Skin of body (tissue), 2 donors: Measurements from ENCODE around the gene ASIC1. TPM values are rescaled to one million over a fixed set of nuclear protein-coding genes. Genes with fewer than 3 reads are reported as not detected.

Experiments used
- DNase-seq: peaks from one replicate; lab custom pipeline; 2025; lab: John Stamatoyannopoulos, UW
- total RNA-seq: library from RNA; depleted of rRNA; stranded (reverse); fragments of >200 nt; gene quantifications from one replicate; pipeline ENCODE4 v1.2.3, GENCODE V29; 2014

The ASIC1 gene
- total RNA-seq, 1 donor from 2014 or later, result 4.0 TPM

- DNase-seq, result no peak
Observed at GRCh38 chr12:50106907-50107306, 49.5 kb downstream of the ASIC1 start.

DNA sequence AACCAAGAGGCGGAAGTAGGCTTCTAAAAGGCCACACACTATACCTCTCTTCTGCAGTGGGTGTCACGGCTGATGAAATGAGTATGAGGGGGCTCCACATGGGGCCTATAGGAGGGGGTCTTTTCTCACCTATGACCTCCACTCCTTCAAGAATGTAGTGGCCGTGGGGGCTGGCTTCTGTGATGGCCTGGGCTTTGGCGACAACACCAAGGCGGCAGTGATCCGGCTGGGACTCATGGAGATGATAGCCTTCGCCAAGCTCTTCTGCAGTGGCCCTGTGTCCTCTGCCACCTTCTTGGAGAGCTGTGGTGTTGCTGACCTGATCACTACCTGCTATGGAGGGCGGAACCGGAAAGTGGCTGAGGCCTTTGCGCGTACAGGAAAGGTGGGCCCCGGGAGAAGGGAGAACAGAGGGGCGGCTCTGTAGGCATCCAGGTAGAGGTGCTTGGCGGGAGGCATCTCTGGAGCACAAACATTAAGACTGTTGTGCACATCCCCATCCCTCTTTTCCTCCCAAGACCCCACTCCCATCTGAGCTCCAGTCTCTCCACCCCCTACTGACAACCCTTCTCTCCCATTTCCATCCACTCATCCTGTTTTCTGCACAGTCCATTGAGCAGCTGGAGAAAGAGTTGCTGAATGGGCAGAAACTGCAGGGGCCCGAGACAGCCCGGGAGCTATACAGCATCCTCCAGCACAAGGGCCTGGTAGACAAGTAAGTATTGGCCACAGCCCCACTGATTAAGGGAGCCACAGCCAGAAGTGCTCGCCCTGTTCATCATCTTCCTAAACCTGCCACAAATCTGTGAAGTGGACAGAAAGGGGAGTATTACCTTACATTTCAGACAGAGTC lies 50.2 kb downstream of the ASIC1 start:
- DNase-seq, result no peak

- no peak for DNase-seq
Observed at GRCh38 chr12:50109319-50109718, 51.9 kb downstream of the ASIC1 start.

- no peak for DNase-seq
Observed at GRCh38 chr12:50110127-50110761, 52.8 kb downstream of the ASIC1 start.

- DNase-seq, result peak; percentile 29
Observed at GRCh38 chr12:50110762-50111351, 53.5 kb downstream of the ASIC1 start.

- no peak for DNase-seq
Observed at GRCh38 chr12:50111395-50111692, 53.9 kb downstream of the ASIC1 start.

- DNase-seq, result peak; percentile 99
Observed at GRCh38 chr12:50111693-50112455, 54.5 kb downstream of the ASIC1 start, which contains the start of gene COX14. COX14 (plus strand) TSS chr12:50112236; CDS start chr12:50120044, 7,808 bp downstream.

- peak; percentile 54 for DNase-seq
Observed at GRCh38 chr12:50112456-50113218, 55.2 kb downstream of the ASIC1 start.

DNA sequence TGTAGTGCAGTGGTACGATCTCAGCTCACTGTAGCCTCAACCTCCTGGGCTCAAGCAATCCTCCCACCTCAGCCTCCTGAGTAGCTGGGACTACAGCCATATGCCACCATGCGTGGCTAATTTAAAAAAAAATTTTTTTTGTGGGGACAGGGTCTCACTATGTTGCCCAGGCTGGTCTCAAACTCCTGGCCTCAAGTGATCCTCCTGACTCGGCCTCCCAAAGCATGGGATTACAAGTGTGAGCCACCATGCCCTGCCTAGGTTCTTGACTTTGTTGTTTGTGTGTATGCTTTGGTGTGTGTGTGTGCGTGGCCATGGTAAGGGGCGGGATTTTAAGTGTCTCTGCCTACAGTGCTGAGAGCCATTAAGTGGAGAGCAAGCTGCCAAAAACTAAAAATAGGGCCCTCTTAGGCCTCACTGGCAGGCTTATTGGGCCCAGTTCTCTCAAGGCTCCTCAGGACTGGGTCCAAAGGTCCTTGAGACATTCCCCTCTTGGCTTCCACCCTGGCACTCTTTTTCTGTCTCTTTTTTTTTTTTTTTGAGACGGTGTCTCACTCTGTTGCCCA lies 59.7 kb downstream of the ASIC1 start:
- no peak for DNase-seq

- no peak for DNase-seq
Observed at GRCh38 chr12:50119387-50119786, 62.0 kb downstream of the ASIC1 start.

DNA sequence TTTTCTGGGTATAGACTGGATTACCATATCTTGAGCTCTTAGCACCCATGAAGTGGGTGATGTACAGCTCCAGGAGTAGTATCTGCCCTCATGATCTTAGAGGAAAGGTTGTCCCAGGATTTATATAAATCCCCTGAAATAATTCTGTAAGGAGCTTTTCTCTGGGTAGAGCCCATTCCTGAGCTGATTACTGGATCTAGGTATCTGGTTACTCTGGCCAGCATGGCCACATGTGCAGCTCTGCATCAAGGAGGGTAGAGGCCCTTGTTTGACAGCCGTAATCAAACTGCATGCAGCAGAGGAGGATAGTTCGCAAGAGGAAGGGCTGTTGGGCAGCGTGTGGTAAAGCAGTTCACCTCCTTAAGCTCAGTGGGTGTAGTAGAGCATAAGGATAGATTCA lies 63.1 kb downstream of the ASIC1 start:
- DNase-seq, result no peak

- no peak for DNase-seq
Observed at GRCh38 chr12:50120953-50121352, 63.6 kb downstream of the ASIC1 start.

DNA sequence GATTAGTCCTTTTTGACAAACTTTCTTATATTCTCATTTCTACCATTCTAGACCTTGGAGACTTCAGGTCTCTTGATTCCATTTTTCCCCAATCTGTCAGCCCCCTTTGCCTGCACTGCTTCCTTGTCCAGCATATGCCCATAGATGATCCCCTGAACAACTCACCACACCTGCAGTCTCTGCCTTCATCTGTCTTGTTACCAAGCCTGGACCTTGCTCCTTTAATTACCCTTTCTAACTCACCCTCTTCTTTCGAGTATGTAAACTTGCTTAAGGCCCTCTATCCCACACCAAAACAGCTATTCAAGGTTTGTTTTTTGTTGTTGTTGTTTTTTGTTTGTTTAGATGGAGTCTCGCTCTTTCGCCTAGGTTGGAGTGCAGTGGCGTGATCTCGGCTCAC lies 64.2 kb downstream of the ASIC1 start:
- DNase-seq, result no peak

GRCh38 chr12:50123203-50123602 lies 65.8 kb downstream of the ASIC1 start:
- no peak for DNase-seq

DNA sequence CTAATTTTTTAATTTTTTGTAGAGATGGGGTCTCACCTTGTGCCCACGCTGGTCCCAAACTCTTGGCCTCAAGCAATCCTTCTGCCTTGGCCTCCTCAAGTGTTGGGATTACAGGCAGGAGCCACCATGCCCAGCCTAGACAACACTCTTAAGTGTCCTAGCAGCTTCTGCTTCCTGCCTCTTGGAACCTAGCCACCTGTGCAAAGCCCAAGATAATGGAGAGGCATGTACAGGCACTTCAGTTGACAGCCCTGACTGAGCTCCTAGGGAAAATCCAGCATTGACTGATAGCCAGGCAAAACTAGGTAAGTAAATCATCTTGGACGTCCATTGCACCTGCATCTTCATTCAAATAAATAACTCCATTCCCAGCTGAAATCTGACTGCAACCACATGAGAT lies 70.2 kb downstream of the ASIC1 start:
- no peak for DNase-seq

DNA sequence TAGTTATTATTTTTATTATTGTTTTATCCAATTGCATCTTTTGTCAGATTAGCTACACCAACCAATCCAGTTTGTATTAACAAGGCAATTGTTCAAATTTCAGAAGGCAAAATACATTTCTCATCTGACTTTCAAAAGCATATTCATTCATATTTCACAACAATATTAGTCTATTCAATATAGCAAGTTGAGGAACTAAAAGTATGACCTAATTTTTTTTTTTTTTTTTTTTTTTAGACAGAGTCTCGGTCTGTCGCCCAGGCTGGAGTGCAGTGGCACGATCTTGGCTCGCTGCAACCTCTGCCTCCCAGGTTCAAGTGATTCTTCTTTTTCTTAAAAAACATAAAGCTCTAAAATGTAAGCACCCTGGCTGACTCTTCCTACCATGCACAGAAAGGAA lies 71.9 kb downstream of the ASIC1 start:
- DNase-seq, result no peak

DNA sequence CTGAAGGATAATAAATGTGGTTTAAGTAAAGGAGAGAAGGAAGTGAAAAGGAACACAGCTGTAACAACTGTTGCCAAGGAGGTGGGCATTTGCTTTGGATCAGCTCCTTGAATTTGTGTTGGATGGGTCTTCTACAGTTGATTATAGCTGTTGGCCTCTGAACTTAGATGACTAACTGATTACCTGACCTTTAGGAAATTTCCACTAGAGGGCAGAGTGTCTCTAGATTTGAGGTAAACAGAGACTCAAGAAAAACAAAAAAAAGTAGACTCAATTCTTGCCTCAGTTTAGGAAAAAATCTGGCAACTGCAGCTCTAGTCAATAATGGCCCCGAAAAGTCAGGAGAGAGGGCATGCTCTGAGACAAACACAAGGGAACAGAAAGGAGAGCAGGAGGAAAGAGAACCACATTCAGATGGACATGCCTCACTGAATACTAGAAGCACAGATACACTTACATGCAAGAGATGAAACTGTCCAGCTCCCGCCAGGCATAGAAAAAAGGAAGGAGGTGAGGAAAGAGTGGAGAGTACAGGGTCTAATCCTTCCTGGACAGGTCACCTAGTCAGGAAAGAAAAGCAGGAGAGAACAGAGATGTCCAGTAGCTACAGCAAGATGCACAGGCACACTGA lies 75.2 kb downstream of the ASIC1 start:
- no peak for DNase-seq
